PC-3 (cell line): ENCODE data around the gene LRP1B. TPM values are rescaled to one million over a fixed set of nuclear protein-coding genes. Genes with fewer than 3 reads are reported as not detected.

Experiments used
- ATAC-seq: fragments of 200-7000 bp; cut with Tn5 transposase; 2 replicates; pipeline ENCODE4 v1.9.1; 2020; ENCODE audit warnings: mild to moderate bottlenecking, moderate library complexity
- BruUV-seq: library from RNA; stranded (reverse); fragments of 400-500 nt; replicated peaks from 2 replicates; lab custom pipeline; 2021; lab: Mats Ljungman, UMichigan
- CTCF ChIA-PET: fragments of 300-600 bp; sonication (Branson Sonifier 250); formaldehyde crosslinking; loops from one replicate; lab custom pipeline; 2022; ENCODE audit warnings: antibody characterized with exemption; lab: Charles Lee
- POLR2A ChIA-PET: fragments of 300-600 bp; sonication (Branson Sonifier 250); formaldehyde crosslinking; loops from one replicate; lab custom pipeline; 2022; ENCODE audit warnings: antibody characterized with exemption; ENCODE audit not compliant: unreplicated experiment; lab: Charles Lee
- DNase-seq: peaks from one replicate; pipeline ENCODE4 v3.0.0-alpha.2; 2015
- H2AFZ ChIP-seq: fragments of 300-600 bp; sonication (generic); 2 replicates; pipeline ENCODE4 v1.6.0; 2016; ENCODE audit warnings: antibody characterized with exemption, low read length
- H3F3A ChIP-seq: fragments of 300-600 bp; sonication (generic); one replicate; pipeline ENCODE4 v1.6.0; 2017; ENCODE audit warnings: antibody characterized with exemption, low read length, control low read depth, mild to moderate bottlenecking; ENCODE audit not compliant: unreplicated experiment
- H3K27ac ChIP-seq: fragments of 300-600 bp; sonication (generic); 2 replicates; pipeline ENCODE4 v1.5.1; 2016; ENCODE audit warnings: mild to moderate bottlenecking, low read length
- H3K27me3 ChIP-seq: fragments of 300-600 bp; sonication (generic); 2 replicates; pipeline ENCODE4 v1.6.1; 2016; ENCODE audit warnings: low read length, mixed read lengths
- H3K36me3 ChIP-seq: fragments of 300-600 bp; sonication (generic); 2 replicates; pipeline ENCODE4 v1.6.1; 2016; ENCODE audit warnings: low read depth, mixed run types, low read length, mixed read lengths
- H3K4me1 ChIP-seq: fragments of 300-600 bp; sonication (generic); 2 replicates; pipeline ENCODE4 v1.5.1; 2016; ENCODE audit warnings: low read length; ENCODE audit not compliant: insufficient read depth
- H3K4me2 ChIP-seq: fragments of 300-600 bp; sonication (generic); 2 replicates; pipeline ENCODE4 v1.6.0; 2016; ENCODE audit warnings: low read length
- H3K4me3 ChIP-seq: fragments of 300-600 bp; sonication (generic); 2 replicates; pipeline ENCODE4 v1.5.1; 2016; ENCODE audit warnings: mild to moderate bottlenecking, low read length, mixed read lengths
- H3K79me2 ChIP-seq: fragments of 300-600 bp; sonication (generic); 2 replicates; pipeline ENCODE4 v1.6.1; 2017; ENCODE audit warnings: low read length, mixed read lengths
- H3K9ac ChIP-seq: fragments of 300-600 bp; sonication (generic); 2 replicates; pipeline ENCODE4 v1.6.0; 2016; ENCODE audit warnings: mild to moderate bottlenecking, low read length
- H3K9me2 ChIP-seq: fragments of 300-600 bp; sonication (generic); replicated peaks from 2 replicates; pipeline ENCODE4 v1.6.1; 2016; ENCODE audit warnings: mixed run types, low read length, mixed read lengths
- H3K9me3 ChIP-seq: fragments of 300-600 bp; sonication (generic); 2 replicates; pipeline ENCODE4 v1.6.1; 2016; ENCODE audit warnings: low read length, mixed read lengths
- H4K20me1 ChIP-seq: fragments of 300-600 bp; sonication (generic); 2 replicates; pipeline ENCODE4 v1.6.1; 2016; ENCODE audit warnings: low read length, mixed read lengths
- CTCF ChIP-seq: fragments of 300-600 bp; sonication (generic); conservative IDR thresholded peaks from 2 replicates; pipeline ENCODE4 v1.5.1; 2017; ENCODE audit warnings: antibody characterized with exemption, low read depth, mild to moderate bottlenecking, low read length
- EZH2 ChIP-seq: fragments of 300-600 bp; sonication (generic); IDR thresholded peaks from one replicate; pipeline ENCODE4 v1.6.1; 2017; ENCODE audit warnings: antibody characterized with exemption, mild to moderate bottlenecking, low read length; ENCODE audit not compliant: unreplicated experiment
- EZH2phosphoT487 ChIP-seq: fragments of 300-600 bp; sonication (generic); IDR thresholded peaks from 2 replicates; pipeline ENCODE4 v1.6.1; 2018; ENCODE audit warnings: mild to moderate bottlenecking, antibody characterized with exemption, low read length, borderline replicate concordance
- intact Hi-C: fragments of 100-400 bp; cut with micrococcal nuclease; formaldehyde crosslinking; loops from 2 replicates; pipeline ENCODE4 v1.9.0; 2023
- total RNA-seq: library from RNA; depleted of rRNA; stranded (reverse); fragments of >200 nt; gene quantifications from 2 replicates; pipeline ENCODE4 v1.2.3, GENCODE V29; 2014

LRP1B gene
- total RNA-seq, 1 experiment from 2014 or later, result 0.04 TPM

DNA sequence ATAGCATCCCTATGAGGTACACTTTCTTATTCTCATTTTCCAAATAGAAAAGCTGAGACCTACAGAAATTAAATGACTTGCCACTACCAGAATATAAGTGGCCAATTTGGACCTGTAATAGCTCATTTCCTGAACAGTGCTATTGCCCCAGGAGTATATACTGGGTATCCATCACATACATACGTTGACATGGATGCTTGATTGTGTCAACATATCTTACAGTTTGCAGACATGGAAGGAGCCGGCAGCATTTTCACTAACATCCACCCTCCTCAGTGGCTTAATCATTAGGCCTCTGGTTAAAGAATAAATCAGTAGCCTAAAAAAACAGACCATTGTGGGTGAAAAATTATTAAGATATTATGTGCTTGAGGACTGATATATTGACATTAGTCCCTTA lies 829.3 kb downstream of the LRP1B start:
- no TSS peak for BruUV-seq
- Histone ChIP-seq H3K4me3 (no peak overlapping the region), H3K9me2 (no peaks in the 10 kb centered on the region), H3K27me3 (no peaks in the 10 kb centered on the region), H4K20me1 (no peaks in the 10 kb centered on the region), H3K4me2 (no peak overlapping the region), H3K27ac (no peak overlapping the region), H3K4me1 (no peaks in the 10 kb centered on the region), H3K9me3 (no peaks in the 10 kb centered on the region), H3F3A (no peaks in the 10 kb centered on the region), H2AFZ (no peak overlapping the region), H3K79me2 (no peaks in the 10 kb centered on the region), H3K9ac (no peak overlapping the region), H3K36me3 (no peaks in the 10 kb centered on the region)
- DNase-seq, result no peak
- intact Hi-C loops, result no loop called here
- no peak for TF ChIP-seq CTCF
- TF ChIP-seq EZH2phosphoT487, result no peak
- no peak for TF ChIP-seq EZH2
- POLR2A ChIA-PET, result no interaction called here
- no peak for ATAC-seq
- CTCF ChIA-PET, result no interaction called here

GRCh38 chr2:141280037-141280436 lies 850.8 kb downstream of the LRP1B start:
- H3K27me3 ChIP-seq, result no peaks in the 10 kb centered on the region
- H2AFZ ChIP-seq, result no peak overlapping the region
- H3K9me2 ChIP-seq, result no peaks in the 10 kb centered on the region
- CTCF ChIA-PET, result no interaction called here
- no peaks in the 10 kb centered on the region for H3K9me3 ChIP-seq
- ATAC-seq (no peak), DNase-seq (no peak)
- no peak overlapping the region for H3K27ac ChIP-seq
- BruUV-seq, result no TSS peak
- no peak overlapping the region for H3K9ac ChIP-seq
- H4K20me1 ChIP-seq, result no peaks in the 10 kb centered on the region
- H3F3A ChIP-seq, result no peaks in the 10 kb centered on the region
- H3K4me2 ChIP-seq, result no peak overlapping the region
- intact Hi-C loops, result no loop called here
- POLR2A ChIA-PET, result no interaction called here
- H3K79me2 ChIP-seq, result no peaks in the 10 kb centered on the region
- H3K4me1 ChIP-seq, result no peaks in the 10 kb centered on the region
- H3K36me3 ChIP-seq, result no peaks in the 10 kb centered on the region
- TF ChIP-seq EZH2phosphoT487 (no peak), EZH2 (no peak), CTCF (no peak)
- H3K4me3 ChIP-seq, result no peak overlapping the region

DNA sequence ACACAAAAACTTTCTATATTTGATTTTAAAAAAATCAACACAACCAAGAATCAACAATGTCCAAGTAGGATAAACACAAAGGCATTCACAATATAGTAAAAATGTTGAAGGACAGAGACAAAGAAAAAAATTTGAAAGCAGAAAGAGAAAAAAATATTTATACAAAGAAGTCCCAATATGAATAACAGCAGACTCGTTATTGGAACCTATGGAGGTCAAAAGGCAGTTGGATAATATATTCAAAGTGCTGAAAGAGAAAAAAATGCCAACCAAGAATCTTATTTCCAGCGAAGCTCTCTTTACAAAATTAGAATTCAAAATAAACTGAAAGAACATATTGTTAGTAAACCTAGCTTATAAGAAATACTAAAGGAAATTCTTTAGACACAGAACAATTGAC lies 859.5 kb downstream of the LRP1B start:
- Histone ChIP-seq H2AFZ (no peak overlapping the region), H3F3A (no peaks in the 10 kb centered on the region), H3K27me3 (no peaks in the 10 kb centered on the region), H3K9me2 (no peaks in the 10 kb centered on the region), H3K79me2 (no peaks in the 10 kb centered on the region), H3K9ac (no peak overlapping the region), H4K20me1 (no peaks in the 10 kb centered on the region), H3K4me3 (no peak overlapping the region), H3K4me2 (no peak overlapping the region), H3K36me3 (no peaks in the 10 kb centered on the region), H3K27ac (no peak overlapping the region), H3K9me3 (peaks cover 13% of the 10 kb centered on the region), H3K4me1 (no peaks in the 10 kb centered on the region)
- no TSS peak for BruUV-seq
- intact Hi-C loops, result no loop called here
- ChIA-PET CTCF (no interaction called here), POLR2A (no interaction called here)
- no peak for ATAC-seq
- TF ChIP-seq EZH2phosphoT487 (no peak), CTCF (no peak), EZH2 (no peak)
- no peak for DNase-seq
